ENCODE measurements around the gene MBD1. TPM values are rescaled to one million over a fixed set of nuclear protein-coding genes. Genes with fewer than 3 reads are reported as not detected.

The MBD1 gene
- total and polyA plus RNA-seq, 2 of the 13 experiments (the other 11 are each of a cell fraction or from before 2014, with no cell fraction given) = 25.5 to 28.6 TPM

DNA sequence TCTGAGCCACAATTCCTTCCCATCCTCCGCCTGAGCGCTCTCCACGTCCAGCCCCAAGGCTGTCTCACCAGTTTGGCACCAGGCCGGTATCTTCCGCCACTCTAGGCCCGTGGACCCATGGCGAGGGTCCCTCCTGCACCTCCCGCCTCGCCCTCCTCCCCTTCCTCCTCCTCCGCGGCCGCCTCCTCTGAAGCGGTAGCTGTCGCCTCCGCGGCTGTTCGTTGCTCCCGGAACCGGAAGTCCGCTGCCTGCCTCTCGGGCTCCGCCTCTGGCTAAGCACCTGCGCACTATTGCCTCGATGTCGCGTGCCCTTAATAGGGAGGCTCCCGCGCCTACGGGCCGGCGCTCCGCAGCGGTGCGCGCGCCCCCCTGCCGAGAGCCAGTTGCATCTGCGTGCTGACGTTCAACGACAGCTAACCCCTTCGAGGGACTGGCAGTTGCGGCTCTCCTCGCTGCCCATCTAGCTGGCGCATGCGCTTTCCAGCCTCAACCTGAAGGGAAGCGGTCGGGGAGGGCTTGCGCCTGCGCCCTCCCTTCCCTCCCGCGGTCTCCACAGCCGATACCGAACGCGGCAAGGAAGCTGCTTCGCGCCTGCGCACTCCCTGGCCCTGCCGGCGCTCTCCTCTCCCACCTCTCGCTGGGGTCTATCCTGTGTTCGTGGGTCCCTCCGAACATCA, at the start of gene MBD1 (continued):
- TF ChIP-seq ZNF839 (CRISPR knock-in tag; IDR thresholded peaks at IDR 0.05; ENCODE audit: borderline replicate concordance) = no peak
- peak; percentile 44 for TF ChIP-seq HDAC2 (CRISPR knock-in tag; IDR thresholded peaks at IDR 0.05)
- peak; percentile 39; the same call in 1 of the 2 replicates for TF ChIP-seq ZNF879 (CRISPR knock-in tag; IDR thresholded peaks at IDR 0.05)
- TF ChIP-seq, protein P1, sequence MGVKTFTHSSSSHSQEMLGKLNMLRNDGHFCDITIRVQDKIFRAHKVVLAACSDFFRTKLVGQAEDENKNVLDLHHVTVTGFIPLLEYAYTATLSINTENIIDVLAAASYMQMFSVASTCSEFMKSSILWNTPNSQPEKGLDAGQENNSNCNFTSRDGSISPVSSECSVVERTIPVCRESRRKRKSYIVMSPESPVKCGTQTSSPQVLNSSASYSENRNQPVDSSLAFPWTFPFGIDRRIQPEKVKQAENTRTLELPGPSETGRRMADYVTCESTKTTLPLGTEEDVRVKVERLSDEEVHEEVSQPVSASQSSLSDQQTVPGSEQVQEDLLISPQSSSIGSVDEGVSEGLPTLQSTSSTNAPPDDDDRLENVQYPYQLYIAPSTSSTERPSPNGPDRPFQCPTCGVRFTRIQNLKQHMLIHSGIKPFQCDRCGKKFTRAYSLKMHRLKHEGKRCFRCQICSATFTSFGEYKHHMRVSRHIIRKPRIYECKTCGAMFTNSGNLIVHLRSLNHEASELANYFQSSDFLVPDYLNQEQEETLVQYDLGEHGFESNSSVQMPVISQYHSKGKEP (CRISPR knock-in tag; IDR thresholded peaks at IDR 0.05) = no peak
- no peak for TF ChIP-seq MLLT10 (CRISPR knock-in tag; IDR thresholded peaks at IDR 0.05)
- TF ChIP-seq, protein P2, sequence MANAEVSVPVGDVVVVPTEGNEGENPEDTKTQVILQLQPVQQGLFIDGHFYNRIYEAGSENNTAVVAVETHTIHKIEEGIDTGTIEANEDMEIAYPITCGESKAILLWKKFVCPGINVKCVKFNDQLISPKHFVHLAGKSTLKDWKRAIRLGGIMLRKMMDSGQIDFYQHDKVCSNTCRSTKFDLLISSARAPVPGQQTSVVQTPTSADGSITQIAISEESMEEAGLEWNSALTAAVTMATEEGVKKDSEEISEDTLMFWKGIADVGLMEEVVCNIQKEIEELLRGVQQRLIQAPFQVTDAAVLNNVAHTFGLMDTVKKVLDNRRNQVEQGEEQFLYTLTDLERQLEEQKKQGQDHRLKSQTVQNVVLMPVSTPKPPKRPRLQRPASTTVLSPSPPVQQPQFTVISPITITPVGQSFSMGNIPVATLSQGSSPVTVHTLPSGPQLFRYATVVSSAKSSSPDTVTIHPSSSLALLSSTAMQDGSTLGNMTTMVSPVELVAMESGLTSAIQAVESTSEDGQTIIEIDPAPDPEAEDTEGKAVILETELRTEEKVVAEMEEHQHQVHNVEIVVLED (CRISPR knock-in tag; IDR thresholded peaks at IDR 0.05; ENCODE audit: borderline replicate concordance) = peak; percentile 97
- no peak for TF ChIP-seq SMYD3 (CRISPR knock-in tag; IDR thresholded peaks at IDR 0.05)
- TF ChIP-seq, protein P3, sequence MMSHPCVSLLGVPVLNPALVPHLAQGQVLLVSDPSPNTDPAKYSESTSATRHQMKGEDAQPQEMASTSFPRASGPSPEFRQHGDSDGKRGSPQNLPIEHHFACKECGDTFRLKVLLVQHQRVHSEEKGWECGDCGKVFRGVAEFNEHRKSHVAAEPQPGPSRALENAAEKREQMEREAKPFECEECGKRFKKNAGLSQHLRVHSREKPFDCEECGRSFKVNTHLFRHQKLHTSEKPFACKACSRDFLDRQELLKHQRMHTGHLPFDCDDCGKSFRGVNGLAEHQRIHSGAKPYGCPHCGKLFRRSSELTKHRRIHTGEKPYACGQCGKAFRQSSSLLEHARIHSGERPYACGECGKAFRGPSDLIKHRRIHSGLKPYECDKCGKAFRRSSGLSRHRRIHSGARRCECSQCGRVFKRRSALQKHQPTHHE (CRISPR knock-in tag; IDR thresholded peaks at IDR 0.05; ENCODE audit: borderline replicate concordance) = no peak
- TF ChIP-seq ZNF292 (CRISPR knock-in tag; IDR thresholded peaks at IDR 0.05; ENCODE audit: borderline replicate concordance, low read depth) = no peak; the same call in 1 of the 2 replicates
- TF ChIP-seq ZNF331 (CRISPR knock-in tag; IDR thresholded peaks at IDR 0.05) = no peak; the same call in none of the 2 replicates
- no peak; the same call in 1 of the 2 replicates for TF ChIP-seq CHCHD3 (CRISPR knock-in tag; IDR thresholded peaks at IDR 0.05)
- peak; percentile 100 for TF ChIP-seq ZNF263 (CRISPR knock-in tag; IDR thresholded peaks at IDR 0.05)
- peak; percentile 47; the same call in 1 of the 2 replicates for TF ChIP-seq ZNF264 (CRISPR knock-in tag; IDR thresholded peaks at IDR 0.05)
- no peak for TF ChIP-seq ZNF143 (CRISPR knock-in tag; IDR thresholded peaks at IDR 0.05)
- TF ChIP-seq, protein P4, sequence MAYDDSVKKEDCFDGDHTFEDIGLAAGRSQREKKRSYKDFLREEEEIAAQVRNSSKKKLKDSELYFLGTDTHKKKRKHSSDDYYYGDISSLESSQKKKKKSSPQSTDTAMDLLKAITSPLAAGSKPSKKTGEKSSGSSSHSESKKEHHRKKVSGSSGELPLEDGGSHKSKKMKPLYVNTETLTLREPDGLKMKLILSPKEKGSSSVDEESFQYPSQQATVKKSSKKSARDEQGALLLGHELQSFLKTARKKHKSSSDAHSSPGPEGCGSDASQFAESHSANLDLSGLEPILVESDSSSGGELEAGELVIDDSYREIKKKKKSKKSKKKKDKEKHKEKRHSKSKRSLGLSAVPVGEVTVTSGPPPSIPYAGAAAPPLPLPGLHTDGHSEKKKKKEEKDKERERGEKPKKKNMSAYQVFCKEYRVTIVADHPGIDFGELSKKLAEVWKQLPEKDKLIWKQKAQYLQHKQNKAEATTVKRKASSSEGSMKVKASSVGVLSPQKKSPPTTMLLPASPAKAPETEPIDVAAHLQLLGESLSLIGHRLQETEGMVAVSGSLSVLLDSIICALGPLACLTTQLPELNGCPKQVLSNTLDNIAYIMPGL (CRISPR knock-in tag; IDR thresholded peaks at IDR 0.05; ENCODE audit: borderline replicate concordance in 1 of 2, low read depth in 1 of 2) = peak; percentile 64 to 82
- TF ChIP-seq ZIK1 (CRISPR knock-in tag; IDR thresholded peaks at IDR 0.05; ENCODE audit: borderline replicate concordance, low read depth) = peak; percentile 92
- TF ChIP-seq SIN3A (IDR thresholded peaks at IDR 0.05; ENCODE audit: borderline replicate concordance, low read depth, low read length) = peak; percentile 91
- no peak for TF ChIP-seq JUND (CRISPR knock-in tag; IDR thresholded peaks at IDR 0.05)
- TF ChIP-seq ZNF720 (CRISPR knock-in tag; IDR thresholded peaks at IDR 0.05) = 0 out of 2 replicates have a peak, but pooled peaks have one; percentile 10
- peak; percentile 89 for TF ChIP-seq ZNF451 (CRISPR knock-in tag; IDR thresholded peaks at IDR 0.05)
- peak; percentile 87; the same call in 1 of the 3 replicates for TF ChIP-seq MXI1 (IDR thresholded peaks at IDR 0.05; ENCODE audit: borderline replicate concordance, low read depth, low read length)

Data from HepG2 (cell line).